T47D (cell line): ENCODE data around the gene CKAP5.

Source experiments
- DNase-seq, 2 experiments: peaks; one replicate each; pipeline versions ENCODE4 v3.0.0 to v3.0.0-alpha.2; 2011 to 2012; ENCODE audit warnings: low read depth in 1 of 2, low spot score in 1 of 2
- JUND ChIP-seq: IDR thresholded peaks from 2 replicates; pipeline ENCODE4 v1.6.1; 2012; ENCODE audit warnings: low read depth
- in situ Hi-C: cut with HindIII; loops from 2 replicates; pipeline ENCODE4 v1.10.0; 2016; ENCODE audit warnings: low sequenced_read_pairs, low pct_unique_long_range_greater_than_20kb

Gene CKAP5

GRCh38 chr11:46743043-46743442 lies 103.0 kb downstream of the CKAP5 start:
- no peak for TF ChIP-seq JUND
- DNase-seq, result no peak
- in situ Hi-C loops, result no loop called here

GRCh38 chr11:46741600-46742484 lies 104.2 kb downstream of the CKAP5 start:
- in situ Hi-C loops, result no loop called here
- no peak for TF ChIP-seq JUND
- DNase-seq, result no peak

- TF ChIP-seq JUND, result no peak
- in situ Hi-C loops, result no loop called here
- no peak for DNase-seq
Observed at GRCh38 chr11:46738887-46739286, 107.2 kb downstream of the CKAP5 start.

GRCh38 chr11:46737699-46738098 lies 108.4 kb downstream of the CKAP5 start:
- no peak for TF ChIP-seq JUND
- in situ Hi-C loops, result no loop called here
- no peak for DNase-seq

- no peak for TF ChIP-seq JUND
- in situ Hi-C loops, result no loop called here
- DNase-seq, result peak in 1 of 2 experiments; percentile 45
Observed at GRCh38 chr11:46736615-46737014, 109.5 kb downstream of the CKAP5 start.

GRCh38 chr11:46736146-46736545 lies 109.9 kb downstream of the CKAP5 start:
- DNase-seq, result no peak
- in situ Hi-C loops, result no loop called here
- TF ChIP-seq JUND, result no peak

GRCh38 chr11:46733234-46733633 lies 112.8 kb downstream of the CKAP5 start:
- in situ Hi-C loops, result no loop called here
- no peak for TF ChIP-seq JUND
- no peak for DNase-seq

GRCh38 chr11:46731545-46731944 lies 114.5 kb downstream of the CKAP5 start:
- in situ Hi-C loops, result no loop called here
- DNase-seq, result no peak
- no peak for TF ChIP-seq JUND

- in situ Hi-C loops, result no loop called here
- no peak for DNase-seq
- TF ChIP-seq JUND, result no peak
Observed at GRCh38 chr11:46729110-46730027, 116.7 kb downstream of the CKAP5 start.

- no peak for DNase-seq
- in situ Hi-C loops, result no loop called here
- TF ChIP-seq JUND, result no peak
Observed at GRCh38 chr11:46728659-46729040, 117.4 kb downstream of the CKAP5 start.

GRCh38 chr11:46727952-46728658 lies 118.0 kb downstream of the CKAP5 start:
- DNase-seq, result no peak
- TF ChIP-seq JUND, result no peak

GRCh38 chr11:46726206-46726862 lies 119.7 kb downstream of the CKAP5 start:
- in situ Hi-C loops, result no loop called here
- TF ChIP-seq JUND, result no peak
- no peak for DNase-seq

More at GRCh38 chr11:46727952-46728658, 118.0 kb downstream of the CKAP5 start:
- in situ Hi-C loops, result no loop called here
